GM12878 (cell line): ENCODE data around the gene AP3D1. TPM values are rescaled to one million over a fixed set of nuclear protein-coding genes. Genes with fewer than 3 reads are reported as not detected.

Source experiments
- BACH1 ChIP-seq: fragments of 450-650 bp; IDR thresholded peaks from 2 replicates; pipeline ENCODE4 v1.6.1; 2017; ENCODE audit warnings: mild to moderate bottlenecking, borderline replicate concordance
- BRCA1 ChIP-seq: IDR thresholded peaks from 2 replicates; pipeline ENCODE4 v1.6.1; 2011; ENCODE audit warnings: low read depth, low read length, improper control_type of control experiment
- CEBPZ ChIP-seq: fragments of 150-350 bp; IDR thresholded peaks from 2 replicates; pipeline ENCODE4 v1.6.1; 2016; ENCODE audit warnings: low read depth, low read length
- HSF1 ChIP-seq: fragments of 150-350 bp; IDR thresholded peaks from 2 replicates; pipeline ENCODE4 v1.6.1; 2014; ENCODE audit warnings: mild to moderate bottlenecking, low read depth, low read length
- KAT2A ChIP-seq: conservative IDR thresholded peaks from 2 replicates; pipeline ENCODE4 v1.6.1; 2011; ENCODE audit warnings: low read depth, low read length; ENCODE audit not compliant: control insufficient read depth
- NFXL1 ChIP-seq: fragments of 450-650 bp; IDR thresholded peaks from 2 replicates; pipeline ENCODE4 v1.6.1; 2017; ENCODE audit warnings: antibody characterized with exemption, mild to moderate bottlenecking, borderline replicate concordance
- NRF1 ChIP-seq: conservative IDR thresholded peaks from 2 replicates; pipeline ENCODE4 v1.6.1; 2011; ENCODE audit warnings: mild to moderate bottlenecking, low read depth, low read length, improper control_type of control experiment
- POLR2A ChIP-seq: IDR thresholded peaks from 2 replicates; pipeline ENCODE4 v1.6.1; 2011; ENCODE audit warnings: low read depth, mild to moderate bottlenecking, low read length
- POLR2AphosphoS2 ChIP-seq: IDR thresholded peaks from 2 replicates; pipeline ENCODE4 v1.6.1; 2011; ENCODE audit warnings: low read depth, mild to moderate bottlenecking, low read length, improper control_type of control experiment, moderate library complexity
- POU2F2 ChIP-seq: IDR thresholded peaks from 3 replicates; pipeline ENCODE4 v1.6.1; 2011; ENCODE audit warnings: low read depth, mild to moderate bottlenecking, low read length, borderline replicate concordance
- RCOR1 ChIP-seq: conservative IDR thresholded peaks from 2 replicates; pipeline ENCODE4 v1.6.1; 2012; ENCODE audit warnings: low read depth, low read length, improper control_type of control experiment
- REST ChIP-seq: IDR thresholded peaks from 2 replicates; pipeline ENCODE4 v1.6.1; 2012; ENCODE audit warnings: mild to moderate bottlenecking, low read depth, low read length
- RFX5 ChIP-seq: IDR thresholded peaks from 2 replicates; pipeline ENCODE4 v1.6.1; 2011; ENCODE audit warnings: low read depth, low read length, improper control_type of control experiment
- RUNX3 ChIP-seq: IDR thresholded peaks from 2 replicates; pipeline ENCODE4 v1.6.1; 2012; ENCODE audit warnings: low read length, inconsistent platforms
- SMARCA5 ChIP-seq: fragments of 450-650 bp; IDR thresholded peaks from 2 replicates; pipeline ENCODE4 v1.6.1; 2017; ENCODE audit warnings: mild to moderate bottlenecking
- SRF ChIP-seq, 2 experiments: IDR thresholded peaks; 2 replicates each; pipeline ENCODE4 v1.6.1; 2011; ENCODE audit warnings: low read depth in 2 of 2, low read length in 2 of 2, mild to moderate bottlenecking in 1 of 2, moderate library complexity in 1 of 2
- TBL1XR1 ChIP-seq: IDR thresholded peaks from 2 replicates; pipeline ENCODE4 v1.6.1; 2012; ENCODE audit warnings: low read depth, low read length, improper control_type of control experiment
- polyA plus RNA-seq, 11 experiments: library from polyadenylated mRNA; depleted of rRNA in 4 of 11; unstranded in 6 of 11; stranded (reverse) in 5 of 11; fragments of >200 nt; fragmentation: Nextera tagmentation in 4 of 11; fragmentation: Illumina TruSeq in 1 of 11; extraction: Ambion mirVana in 4 of 11; extraction: Trizol in 1 of 11; gene quantifications; 1 replicate in 1 of 11; 2 replicates in 10 of 11; pipeline versions ENCODE4 v1.2.1 to v1.2.3, GENCODE V29; 2011 to 2016; ENCODE audit warnings: inconsistent platforms in 2 of 11, missing spikeins in 2 of 11, low read depth in 1 of 11
- total RNA-seq, 4 experiments: library from RNA; depleted of rRNA in 3 of 4; stranded (reverse); fragments of >200 nt in 3 of 4; fragmentation: Illumina TruSeq in 1 of 4; extraction: Trizol in 1 of 4; gene quantifications; 2 replicates each; pipeline versions ENCODE4 v1.2.1 to v1.2.3, GENCODE V29; 2013 to 2021
- TF ChIP-seq, protein P1 (sequence below): fragments of 450-650 bp; IDR thresholded peaks from 2 replicates; pipeline ENCODE4 v1.6.1; 2016; ENCODE audit warnings: mild to moderate bottlenecking
- TF ChIP-seq, protein P2 (sequence below): IDR thresholded peaks from 2 replicates; pipeline ENCODE4 v1.6.1; 2012; ENCODE audit warnings: low read length, inconsistent platforms

Gene AP3D1
- total and polyA plus RNA-seq, 10 of the 15 experiments (the other 5 are each of a cell fraction or from before 2014, with no cell fraction given), result 1.5 to 108 (median 59.1) TPM

DNA sequence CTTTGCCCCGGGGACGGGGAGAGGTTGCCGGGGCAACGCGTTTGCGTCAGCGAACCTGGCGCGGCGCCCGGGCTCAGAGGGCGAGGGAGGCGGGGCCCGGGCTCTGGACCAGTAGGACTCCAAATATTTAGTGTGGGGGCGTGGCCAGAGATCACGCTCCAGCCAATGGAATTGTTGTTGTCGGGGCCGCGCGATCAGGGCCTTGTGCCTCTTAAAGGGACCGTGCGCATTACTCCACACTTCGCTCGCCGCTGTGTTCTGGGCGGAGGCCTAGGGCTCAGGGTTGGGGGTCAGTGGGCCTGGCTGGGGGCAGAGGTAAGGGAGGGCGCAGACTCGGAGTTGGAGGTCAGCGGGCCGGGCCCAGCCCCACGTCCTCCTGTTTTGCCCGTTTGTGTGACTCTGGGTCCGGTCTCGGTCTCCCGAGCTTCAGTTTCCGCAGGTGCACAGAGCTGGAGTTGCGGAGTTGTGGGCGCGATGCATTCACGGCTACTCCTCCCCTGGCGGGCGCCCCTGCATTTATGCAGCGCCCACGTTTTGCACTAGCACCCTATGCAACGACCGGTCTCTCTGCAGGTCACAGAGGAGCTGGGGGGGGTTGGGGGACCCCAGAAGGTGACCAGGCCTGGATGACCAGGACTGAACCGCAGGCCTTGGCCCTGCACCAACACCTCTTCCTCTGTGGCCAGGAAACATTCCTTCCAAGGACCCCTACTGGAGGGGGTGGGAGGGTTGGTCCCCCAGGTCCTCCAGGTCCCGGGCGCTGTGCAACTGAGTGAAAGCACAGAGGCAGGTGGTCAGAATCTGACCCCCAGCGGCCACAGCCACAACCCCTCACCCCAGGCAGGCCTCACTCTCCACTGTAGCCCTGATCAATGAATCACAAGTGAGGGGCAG lies 89.6 kb downstream of the AP3D1 start (continued):
- no peak for TF ChIP-seq REST
- TF ChIP-seq, protein P1, sequence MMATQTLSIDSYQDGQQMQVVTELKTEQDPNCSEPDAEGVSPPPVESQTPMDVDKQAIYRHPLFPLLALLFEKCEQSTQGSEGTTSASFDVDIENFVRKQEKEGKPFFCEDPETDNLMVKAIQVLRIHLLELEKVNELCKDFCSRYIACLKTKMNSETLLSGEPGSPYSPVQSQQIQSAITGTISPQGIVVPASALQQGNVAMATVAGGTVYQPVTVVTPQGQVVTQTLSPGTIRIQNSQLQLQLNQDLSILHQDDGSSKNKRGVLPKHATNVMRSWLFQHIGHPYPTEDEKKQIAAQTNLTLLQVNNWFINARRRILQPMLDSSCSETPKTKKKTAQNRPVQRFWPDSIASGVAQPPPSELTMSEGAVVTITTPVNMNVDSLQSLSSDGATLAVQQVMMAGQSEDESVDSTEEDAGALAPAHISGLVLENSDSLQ, result no peak
- peak; percentile 59 for TF ChIP-seq RUNX3
- peak; percentile 62; the same call in 1 of the 3 replicates for TF ChIP-seq POU2F2
- TF ChIP-seq RCOR1, result no peak
- TF ChIP-seq SRF (IDR thresholded peaks at IDR 0.05; ENCODE audit: low read depth in 2 of 2, low read length in 2 of 2), result no peak
- no peak for TF ChIP-seq TBL1XR1
- TF ChIP-seq KAT2A, result no peak
- TF ChIP-seq BRCA1, result no peak
- TF ChIP-seq, protein P2, sequence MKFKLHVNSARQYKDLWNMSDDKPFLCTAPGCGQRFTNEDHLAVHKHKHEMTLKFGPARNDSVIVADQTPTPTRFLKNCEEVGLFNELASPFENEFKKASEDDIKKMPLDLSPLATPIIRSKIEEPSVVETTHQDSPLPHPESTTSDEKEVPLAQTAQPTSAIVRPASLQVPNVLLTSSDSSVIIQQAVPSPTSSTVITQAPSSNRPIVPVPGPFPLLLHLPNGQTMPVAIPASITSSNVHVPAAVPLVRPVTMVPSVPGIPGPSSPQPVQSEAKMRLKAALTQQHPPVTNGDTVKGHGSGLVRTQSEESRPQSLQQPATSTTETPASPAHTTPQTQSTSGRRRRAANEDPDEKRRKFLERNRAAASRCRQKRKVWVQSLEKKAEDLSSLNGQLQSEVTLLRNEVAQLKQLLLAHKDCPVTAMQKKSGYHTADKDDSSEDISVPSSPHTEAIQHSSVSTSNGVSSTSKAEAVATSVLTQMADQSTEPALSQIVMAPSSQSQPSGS, result no peak
- no peak for TF ChIP-seq BACH1
- TF ChIP-seq NRF1, result no peak
- peak; percentile 88 for TF ChIP-seq POLR2A
- no peak for TF ChIP-seq NFXL1
- 0 out of 2 replicates have a peak, but pooled peaks have one; percentile 62 for TF ChIP-seq SMARCA5
- 0 out of 2 replicates have a peak, but pooled peaks have one; percentile 28 for TF ChIP-seq POLR2AphosphoS2
- TF ChIP-seq HSF1, result no peak
- TF ChIP-seq CEBPZ, result no peak
- TF ChIP-seq RFX5, result peak; percentile 94
